Measurements from ENCODE around the gene NUDT15.

- TF ChIP-seq EP300 (IDR thresholded peaks at IDR 0.05; ENCODE audit: borderline replicate concordance in 1 of 2, low read depth in 2 of 2, low read length in 2 of 2) = no peak
- TF ChIP-seq TEAD4 (IDR thresholded peaks at IDR 0.05; ENCODE audit: low read depth, low read length) = no peak
- no peak for TF ChIP-seq RFX5 (IDR thresholded peaks at IDR 0.05; ENCODE audit: borderline replicate concordance, low read depth, low read length)
- TF ChIP-seq CTCF (IDR thresholded peaks at IDR 0.05; ENCODE audit: control extremely low read depth in 1 of 3, insufficient read depth in 1 of 3, low read depth in 1 of 3, low read length in 3 of 3) = no peak
- no peak for TF ChIP-seq POLR2A (IDR thresholded peaks at IDR 0.05; ENCODE audit: control extremely low read depth in 1 of 2, low read depth in 2 of 2, low read length in 2 of 2)
- TF ChIP-seq USF2 (IDR thresholded peaks at IDR 0.05; ENCODE audit: low read length) = no peak
- TF ChIP-seq EZH2 (IDR thresholded peaks at IDR 0.05; ENCODE audit: low read depth, low read length, severe bottlenecking) = no peak
- TF ChIP-seq ATF2 (IDR thresholded peaks at IDR 0.05; ENCODE audit: low read length) = no peak
- no peak for TF ChIP-seq GTF2F1 (IDR thresholded peaks at IDR 0.05; ENCODE audit: borderline replicate concordance, low read depth, low read length)
- TF ChIP-seq JUND (IDR thresholded peaks at IDR 0.05; ENCODE audit: low read length) = no peak
- TF ChIP-seq KDM4A (IDR thresholded peaks at IDR 0.05; ENCODE audit: low read depth, low read length, severe bottlenecking) = no peak
Observed at GRCh38 chr13:48018637-48019036, 18.9 kb upstream of the NUDT15 start.
